Activated CD8-positive, alpha-beta T cell treated with anti-CD3 and anti-CD28 coated beads for 36 hours (primary cell): ENCODE data around the gene AP1G2. TPM values are rescaled to one million over a fixed set of nuclear protein-coding genes. Genes with fewer than 3 reads are reported as not detected.

Source experiments
- ATAC-seq: fragments of 200-7000 bp; cut with Tn5 transposase; one replicate; pipeline ENCODE4 v1.10.0; 2021; ENCODE audit warnings: mild to moderate bottlenecking, moderate library complexity
- CTCF ChIA-PET: fragments of 350-600 bp; sonication (Branson Sonifier 250); formaldehyde crosslinking; loops from one replicate; lab custom pipeline; 2021; ENCODE audit warnings: antibody characterized with exemption; lab: Charles Lee
- POLR2A ChIA-PET: fragments of 350-600 bp; sonication (Branson Sonifier 250); formaldehyde crosslinking; loops from one replicate; lab custom pipeline; 2021; ENCODE audit warnings: antibody characterized with exemption; lab: Charles Lee
- DNase-seq: peaks from one replicate; pipeline ENCODE4 v3.0.0-alpha.2; 2020
- H3K27ac Mint-ChIP-seq: one replicate; pipeline ENCODE4 v1.8.0; 2021; ENCODE audit warnings: mild to moderate bottlenecking, mixed read lengths
- H3K27me3 Mint-ChIP-seq: one replicate; pipeline ENCODE4 v1.8.0; 2021; ENCODE audit warnings: mixed read lengths
- H3K36me3 Mint-ChIP-seq: one replicate; pipeline ENCODE4 v1.8.0; 2021; ENCODE audit warnings: low read depth, mixed read lengths
- H3K4me1 Mint-ChIP-seq: one replicate; pipeline ENCODE4 v1.8.0; 2021; ENCODE audit warnings: low read depth, mixed read lengths
- H3K4me3 Mint-ChIP-seq: one replicate; pipeline ENCODE4 v1.8.0; 2021; ENCODE audit warnings: mild to moderate bottlenecking, moderate library complexity, mixed read lengths
- H3K9me3 Mint-ChIP-seq: one replicate; pipeline ENCODE4 v1.8.0; 2021; ENCODE audit warnings: mixed read lengths
- CTCF ChIP-seq: fragments of 200-600 bp; IDR thresholded peaks from one replicate; pipeline ENCODE4 v1.8.0; 2022; ENCODE audit warnings: antibody characterized with exemption, mild to moderate bottlenecking
- intact Hi-C: fragments of 100-400 bp; cut with micrococcal nuclease; formaldehyde crosslinking; loops from one replicate; pipeline ENCODE4 v1.10.0; 2022
- total RNA-seq, 2 experiments: library from RNA; stranded (reverse); gene quantifications; one replicate each; pipeline ENCODE4 v1.2.3, GENCODE V29; 2021

AP1G2 gene
- total RNA-seq, 2 experiments from 2014 or later: 146 to 155 TPM

- no peak for DNase-seq
- Mint-ChIP-seq H3K27me3 (no peaks in the 10 kb centered on the region), H3K4me3 (peak overlapping the region; percentile 94), H3K27ac (peak overlapping the region; percentile 91), H3K9me3 (no peaks in the 10 kb centered on the region), H3K4me1 (peaks cover 38% of the 10 kb centered on the region), H3K36me3 (peaks cover 31% of the 10 kb centered on the region)
- no peak for ATAC-seq
- intact Hi-C loops: loop anchor here (2.0 kb wide), 1 partner anchor 79 kb away; no protein-coding TSS in a partner anchor
- TF ChIP-seq CTCF: no peak
- ChIA-PET POLR2A (interaction anchor here (0.9 to 2.7 kb wide), 5 partner anchors 9 to 86 kb away, joined by 3 to 10 read pairs (median 5); no protein-coding TSS in a partner anchor), CTCF (interaction anchor here (1.1 to 13.7 kb wide), 8 partner anchors 8 to 256 kb away, joined by 3 to 291 read pairs (median 12); partner anchors contain the start of gene AP1G2)
Measured at GRCh38 chr14:23557946-23558345, 9.6 kb downstream of the AP1G2 start.

GRCh38 chr14:23557521-23557920, 10.1 kb downstream of the AP1G2 start:
- ATAC-seq (no peak), DNase-seq (no peak)
- CTCF ChIA-PET: interaction anchor here (0.8 to 13.7 kb wide), 5 partner anchors 11 to 78 kb away, joined by 3 to 291 read pairs (median 51); partner anchors contain the start of gene AP1G2
- no peak for TF ChIP-seq CTCF
- POLR2A ChIA-PET: interaction anchor here (1.0 to 2.7 kb wide), 5 partner anchors 8 to 235 kb away, joined by 4 to 10 read pairs (median 5); no protein-coding TSS in a partner anchor
- Mint-ChIP-seq H3K27ac (peak overlapping the region; percentile 91), H3K36me3 (peaks cover 28% of the 10 kb centered on the region), H3K4me1 (peaks cover 36% of the 10 kb centered on the region), H3K4me3 (peak overlapping the region; percentile 94), H3K9me3 (no peaks in the 10 kb centered on the region), H3K27me3 (no peaks in the 10 kb centered on the region)
- intact Hi-C loops: no loop called here

- ChIA-PET POLR2A (interaction anchor here (0.7 to 2.7 kb wide), 9 partner anchors 10 to 590 kb away, joined by 3 to 10 read pairs (median 4); partner anchors contain the start of gene RNF31), CTCF (interaction anchor here (0.8 to 13.7 kb wide), 5 partner anchors 12 to 230 kb away, joined by 3 to 291 read pairs (median 51); partner anchors contain the start of gene AP1G2)
- intact Hi-C loops: no loop called here
- Mint-ChIP-seq H3K27me3 (no peaks in the 10 kb centered on the region), H3K27ac (peak overlapping the region; percentile 96), H3K36me3 (peaks cover 27% of the 10 kb centered on the region), H3K4me3 (peak overlapping the region; percentile 94), H3K4me1 (peaks cover 37% of the 10 kb centered on the region), H3K9me3 (no peaks in the 10 kb centered on the region)
- TF ChIP-seq CTCF: no peak
- DNase-seq: no peak
- ATAC-seq: no peak
Measured at GRCh38 chr14:23556700-23557440, 10.7 kb downstream of the AP1G2 start.

- TF ChIP-seq CTCF: no peak
- peak; percentile 80 for ATAC-seq
- CTCF ChIA-PET: interaction anchor here (1.0 to 13.7 kb wide), 4 partner anchors 12 to 229 kb away, joined by 3 to 291 read pairs (median 64); partner anchors contain the start of gene AP1G2
- POLR2A ChIA-PET: interaction anchor here (0.7 to 2.7 kb wide), 9 partner anchors 10 to 591 kb away, joined by 3 to 10 read pairs (median 4); partner anchors contain the start of gene RNF31
- peak; percentile 98 for DNase-seq
- Mint-ChIP-seq H3K4me1 (peaks cover 38% of the 10 kb centered on the region), H3K9me3 (no peaks in the 10 kb centered on the region), H3K4me3 (peak within 1 kb of the TSS; percentile 94), H3K27me3 (no peaks in the 10 kb centered on the region), H3K36me3 (peaks cover 22% of the 10 kb centered on the region), H3K27ac (peak within 1 kb of the TSS; percentile 96)
- intact Hi-C loops: no loop called here
Measured at GRCh38 chr14:23555882-23556699, 11.5 kb downstream of the AP1G2 start, which contains the start of gene THTPA. Gene THTPA (plus strand): TSS chr14:23556271. CDS start chr14:23556758, 487 bp downstream.
